ENCODE results near the gene FADS1. TPM values are rescaled to one million over a fixed set of nuclear protein-coding genes. Genes with fewer than 3 reads are reported as not detected.
A peak's percentile ranks its signal among the peaks of the same experiment; 100 is the strongest.

The FADS1 gene
- total and polyA plus RNA-seq, 2 donors (not counting 1 experiment from before 2014, with no cell fraction given) = 173 to 208 TPM

DNA sequence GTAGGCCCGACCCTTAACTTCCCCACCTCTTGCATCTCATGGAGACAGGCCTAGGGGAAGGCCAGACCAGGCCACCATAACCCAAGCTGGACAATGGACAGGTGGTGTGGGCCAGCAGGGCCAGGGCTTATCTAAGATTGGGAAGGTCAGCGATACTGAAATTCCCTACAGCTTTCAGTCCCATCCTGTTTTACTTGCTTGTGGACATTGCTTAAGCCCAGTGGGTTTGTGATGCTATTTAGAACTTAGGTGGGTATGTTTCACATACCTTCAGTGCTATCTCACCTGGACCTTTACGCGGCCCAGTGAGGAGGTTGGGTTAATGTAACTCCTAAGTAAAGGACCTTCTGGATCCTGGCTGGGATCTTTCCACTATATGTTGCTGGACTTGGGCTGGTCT, 13.0 kb upstream of the FADS1 start:
- Histone ChIP-seq H3K27ac (ENCODE audit: insufficient read depth, low read length) (peak overlapping the region; percentile 75), H3K4me1 (ENCODE audit: control insufficient read depth, extremely low read depth, insufficient read depth, low read length) (peaks cover 24% of the 10 kb centered on the region), H3K9me3 (ENCODE audit: control insufficient read depth, insufficient read depth, low read depth, low read length) (no peaks in the 10 kb centered on the region), H3K79me2 (ENCODE audit: control insufficient read depth, insufficient read depth, low read length) (peaks cover 61% of the 10 kb centered on the region), H2AFZ (ENCODE audit: low read length) (no peak overlapping the region), H3K4me3 (replicated peaks in 1 of 4; ENCODE audit: control extremely low read depth in 1 of 4, insufficient read depth in 1 of 4, low read depth in 3 of 4, low read length in 4 of 4) (peak overlapping the region; percentile 83 to 98 (median 88)), H3K4me2 (ENCODE audit: extremely low read depth, insufficient read depth, low read length) (peak overlapping the region; percentile 99), H3K36me3 (ENCODE audit: control insufficient read depth, insufficient read depth, low read length) (peaks cover 17% of the 10 kb centered on the region), H4K20me1 (ENCODE audit: control insufficient read depth, extremely low read depth, insufficient read depth, low read length) (peaks cover 2% of the 10 kb centered on the region), H3K27me3 (ENCODE audit: control insufficient read depth, insufficient read depth, low read length) (no peaks in the 10 kb centered on the region), H3K9ac (ENCODE audit: insufficient read depth, low read length) (no peak overlapping the region)
- DNase-seq (ENCODE audit: low read depth in 2 of 2) = no peak
- TF ChIP-seq, protein P1, sequence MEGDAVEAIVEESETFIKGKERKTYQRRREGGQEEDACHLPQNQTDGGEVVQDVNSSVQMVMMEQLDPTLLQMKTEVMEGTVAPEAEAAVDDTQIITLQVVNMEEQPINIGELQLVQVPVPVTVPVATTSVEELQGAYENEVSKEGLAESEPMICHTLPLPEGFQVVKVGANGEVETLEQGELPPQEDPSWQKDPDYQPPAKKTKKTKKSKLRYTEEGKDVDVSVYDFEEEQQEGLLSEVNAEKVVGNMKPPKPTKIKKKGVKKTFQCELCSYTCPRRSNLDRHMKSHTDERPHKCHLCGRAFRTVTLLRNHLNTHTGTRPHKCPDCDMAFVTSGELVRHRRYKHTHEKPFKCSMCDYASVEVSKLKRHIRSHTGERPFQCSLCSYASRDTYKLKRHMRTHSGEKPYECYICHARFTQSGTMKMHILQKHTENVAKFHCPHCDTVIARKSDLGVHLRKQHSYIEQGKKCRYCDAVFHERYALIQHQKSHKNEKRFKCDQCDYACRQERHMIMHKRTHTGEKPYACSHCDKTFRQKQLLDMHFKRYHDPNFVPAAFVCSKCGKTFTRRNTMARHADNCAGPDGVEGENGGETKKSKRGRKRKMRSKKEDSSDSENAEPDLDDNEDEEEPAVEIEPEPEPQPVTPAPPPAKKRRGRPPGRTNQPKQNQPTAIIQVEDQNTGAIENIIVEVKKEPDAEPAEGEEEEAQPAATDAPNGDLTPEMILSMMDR (conservative IDR thresholded peaks at IDR 0.05 in 1 of 2, IDR thresholded peaks at IDR 0.05 in 1 of 2; ENCODE audit: low read depth in 1 of 2, low read length in 2 of 2) = no peak
- TF ChIP-seq EZH2 (IDR thresholded peaks at IDR 0.05; ENCODE audit: low read length, missing control alignments) = no peak

DNA sequence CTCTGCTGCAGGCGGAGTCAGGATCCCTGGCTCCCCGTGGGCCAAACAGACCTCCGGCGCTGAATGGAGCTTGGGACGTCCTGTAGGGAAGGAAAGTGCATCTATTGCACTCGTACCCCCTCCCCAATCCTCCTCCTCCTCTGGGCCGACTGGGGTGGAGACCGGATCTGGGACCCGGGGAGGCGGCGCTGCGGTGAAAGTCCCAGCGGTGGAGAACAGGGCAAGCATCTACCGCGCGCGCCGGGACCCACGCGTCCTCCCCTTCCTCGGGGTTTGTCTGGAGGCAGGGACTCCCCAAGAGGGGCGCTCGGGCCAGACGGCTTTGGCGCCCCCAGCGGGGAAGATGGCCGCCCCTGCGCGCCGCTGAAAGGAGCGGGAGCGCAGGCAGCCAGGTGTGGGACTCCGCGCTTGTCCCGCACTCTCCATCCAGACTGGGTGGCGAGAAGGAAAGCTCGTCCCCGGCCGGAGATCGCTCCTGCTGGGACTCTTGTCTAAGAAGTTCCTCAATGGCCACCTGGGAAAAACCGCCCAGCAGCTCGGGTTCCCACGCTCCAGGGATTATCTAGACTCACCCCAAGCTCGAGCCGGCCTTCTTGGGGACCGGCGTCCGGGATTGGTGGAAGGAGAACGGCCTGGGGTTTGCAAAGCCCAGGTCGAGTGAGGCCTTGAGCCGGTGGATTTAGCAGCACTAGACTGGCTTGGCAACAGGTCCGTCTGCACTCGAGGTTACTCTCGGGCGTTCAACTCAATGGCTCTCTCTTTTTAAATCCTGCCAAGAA, 12.0 kb upstream of the FADS1 start:
- Histone ChIP-seq H3K79me2 (ENCODE audit: control insufficient read depth, insufficient read depth, low read length) (peaks cover 57% of the 10 kb centered on the region), H4K20me1 (ENCODE audit: control insufficient read depth, extremely low read depth, insufficient read depth, low read length) (peaks cover 2% of the 10 kb centered on the region), H3K9me3 (ENCODE audit: control insufficient read depth, insufficient read depth, low read depth, low read length) (no peaks in the 10 kb centered on the region), H3K4me1 (ENCODE audit: control insufficient read depth, extremely low read depth, insufficient read depth, low read length) (peaks cover 22% of the 10 kb centered on the region), H3K36me3 (ENCODE audit: control insufficient read depth, insufficient read depth, low read length) (peaks cover 17% of the 10 kb centered on the region), H3K27ac (ENCODE audit: insufficient read depth, low read length) (peak overlapping the region; percentile 75), H3K4me2 (ENCODE audit: extremely low read depth, insufficient read depth, low read length) (peak overlapping the region; percentile 99), H3K9ac (ENCODE audit: insufficient read depth, low read length) (peak overlapping the region; percentile 71), H2AFZ (ENCODE audit: low read length) (no peak overlapping the region), H3K4me3 (replicated peaks in 1 of 4; ENCODE audit: control extremely low read depth in 1 of 4, insufficient read depth in 1 of 4, low read depth in 3 of 4, low read length in 4 of 4) (peak overlapping the region; percentile 83 to 98 (median 88)), H3K27me3 (ENCODE audit: control insufficient read depth, insufficient read depth, low read length) (no peaks in the 10 kb centered on the region)
- TF ChIP-seq, protein P1 (conservative IDR thresholded peaks at IDR 0.05 in 1 of 2, IDR thresholded peaks at IDR 0.05 in 1 of 2; ENCODE audit: low read depth in 1 of 2, low read length in 2 of 2) = peak; percentile 41 to 50
- no peak for TF ChIP-seq EZH2 (IDR thresholded peaks at IDR 0.05; ENCODE audit: low read length, missing control alignments)
- peak; percentile 27 to 36 for DNase-seq (ENCODE audit: low read depth in 2 of 2)

DNA sequence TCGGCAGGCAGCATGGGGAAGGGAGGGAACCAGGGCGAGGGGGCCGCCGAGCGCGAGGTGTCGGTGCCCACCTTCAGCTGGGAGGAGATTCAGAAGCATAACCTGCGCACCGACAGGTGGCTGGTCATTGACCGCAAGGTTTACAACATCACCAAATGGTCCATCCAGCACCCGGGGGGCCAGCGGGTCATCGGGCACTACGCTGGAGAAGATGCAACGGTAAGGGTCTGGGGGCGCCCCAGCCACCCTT, 11.5 kb upstream of the FADS1 start:
- H2AFZ ChIP-seq (ENCODE audit: low read length) = no peak overlapping the region
- H3K4me1 ChIP-seq (ENCODE audit: control insufficient read depth, extremely low read depth, insufficient read depth, low read length) = peaks cover 19% of the 10 kb centered on the region
- no peaks in the 10 kb centered on the region for H3K27me3 ChIP-seq (ENCODE audit: control insufficient read depth, insufficient read depth, low read length)
- DNase-seq (ENCODE audit: low read depth in 2 of 2) = no peak
- peak overlapping the region; percentile 83 to 98 (median 88) for H3K4me3 ChIP-seq (replicated peaks in 1 of 4; ENCODE audit: control extremely low read depth in 1 of 4, insufficient read depth in 1 of 4, low read depth in 3 of 4, low read length in 4 of 4)
- H3K4me2 ChIP-seq (ENCODE audit: extremely low read depth, insufficient read depth, low read length) = peak overlapping the region; percentile 99
- H3K9me3 ChIP-seq (ENCODE audit: control insufficient read depth, insufficient read depth, low read depth, low read length) = no peaks in the 10 kb centered on the region
- peaks cover 2% of the 10 kb centered on the region for H4K20me1 ChIP-seq (ENCODE audit: control insufficient read depth, extremely low read depth, insufficient read depth, low read length)
- H3K36me3 ChIP-seq (ENCODE audit: control insufficient read depth, insufficient read depth, low read length) = peaks cover 15% of the 10 kb centered on the region
- peak overlapping the region; percentile 75 for H3K27ac ChIP-seq (ENCODE audit: insufficient read depth, low read length)
- peak overlapping the region; percentile 71 for H3K9ac ChIP-seq (ENCODE audit: insufficient read depth, low read length)
- peaks cover 52% of the 10 kb centered on the region for H3K79me2 ChIP-seq (ENCODE audit: control insufficient read depth, insufficient read depth, low read length)
- no peak for TF ChIP-seq EZH2 (IDR thresholded peaks at IDR 0.05; ENCODE audit: low read length, missing control alignments)
- TF ChIP-seq, protein P1 (conservative IDR thresholded peaks at IDR 0.05 in 1 of 2, IDR thresholded peaks at IDR 0.05 in 1 of 2; ENCODE audit: low read depth in 1 of 2, low read length in 2 of 2) = no peak
